ENCODE data around the gene SLC9A9. TPM values are rescaled to one million over a fixed set of nuclear protein-coding genes. Genes with fewer than 3 reads are reported as not detected.

Gene SLC9A9
- total RNA-seq, 1 donor from 2014 or later = 3.5 TPM

DNA sequence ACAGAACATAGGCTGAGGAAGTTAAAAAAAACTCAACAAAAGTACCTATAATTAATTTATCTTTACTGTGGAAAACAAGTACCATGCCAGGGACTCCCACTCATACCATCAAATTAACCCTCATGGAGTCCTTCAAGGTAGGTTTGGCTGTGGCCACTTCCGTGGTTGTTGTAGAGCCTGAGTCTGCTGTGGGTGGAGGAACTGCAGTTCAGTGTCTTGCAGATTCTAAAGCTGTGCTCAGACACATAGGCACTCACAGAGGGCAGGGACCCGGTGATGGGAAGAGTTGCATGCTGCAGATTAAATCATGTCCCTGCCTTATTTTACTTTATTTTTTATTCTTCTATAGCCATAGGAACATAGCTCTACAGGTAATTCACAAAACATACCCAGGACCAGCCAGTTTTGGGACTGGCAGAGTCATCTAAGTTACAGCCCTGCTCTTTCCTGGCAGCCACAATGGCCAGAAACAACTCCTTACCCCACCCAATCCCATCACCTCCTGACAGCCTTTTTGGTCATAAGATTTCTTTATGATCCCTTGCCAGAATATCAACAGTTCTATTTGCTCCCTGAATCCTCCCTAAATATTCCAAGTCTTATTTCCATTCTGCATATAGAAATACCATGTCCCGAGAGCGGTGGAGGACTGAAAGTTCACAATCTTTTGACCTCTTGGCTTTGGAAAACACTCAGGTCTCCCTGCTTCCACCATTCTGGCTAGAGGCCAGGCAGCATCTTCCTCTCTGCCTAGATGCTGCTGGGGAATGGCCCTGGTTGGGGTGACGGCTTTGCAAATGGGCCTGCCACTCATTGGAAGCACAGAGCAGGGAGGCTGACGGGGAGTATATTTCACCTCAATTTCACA lies 535.0 kb downstream of the SLC9A9 start:
- no peaks in the 10 kb centered on the region for H3K9me3 Mint-ChIP-seq (ENCODE audit: unreplicated experiment)
- H3K27me3 Mint-ChIP-seq (ENCODE audit: unreplicated experiment) = no peaks in the 10 kb centered on the region
- H3K4me3 Mint-ChIP-seq (ENCODE audit: unreplicated experiment) = no peak overlapping the region
- H3K27ac Mint-ChIP-seq (ENCODE audit: unreplicated experiment) = peak overlapping the region; percentile 90
- peaks cover 64% of the 10 kb centered on the region for H3K4me1 Mint-ChIP-seq (ENCODE audit: unreplicated experiment)
- no peak for TF ChIP-seq CTCF (IDR thresholded peaks at IDR 0.05)
- no peak for DNase-seq (ENCODE audit: extremely low spot score, unreplicated experiment)
- no peaks in the 10 kb centered on the region for H3K36me3 Mint-ChIP-seq (ENCODE audit: unreplicated experiment)

GRCh38 chr3:143311096-143311495 lies 537.2 kb downstream of the SLC9A9 start:
- Mint-ChIP-seq H3K9me3 (ENCODE audit: unreplicated experiment) (no peaks in the 10 kb centered on the region), H3K27ac (ENCODE audit: unreplicated experiment) (peak overlapping the region; percentile 72), H3K36me3 (ENCODE audit: unreplicated experiment) (no peaks in the 10 kb centered on the region), H3K27me3 (ENCODE audit: unreplicated experiment) (no peaks in the 10 kb centered on the region), H3K4me1 (ENCODE audit: unreplicated experiment) (peaks cover 71% of the 10 kb centered on the region), H3K4me3 (ENCODE audit: unreplicated experiment) (no peak overlapping the region)
- DNase-seq (ENCODE audit: extremely low spot score, unreplicated experiment) = no peak
- TF ChIP-seq CTCF (IDR thresholded peaks at IDR 0.05) = no peak

DNA sequence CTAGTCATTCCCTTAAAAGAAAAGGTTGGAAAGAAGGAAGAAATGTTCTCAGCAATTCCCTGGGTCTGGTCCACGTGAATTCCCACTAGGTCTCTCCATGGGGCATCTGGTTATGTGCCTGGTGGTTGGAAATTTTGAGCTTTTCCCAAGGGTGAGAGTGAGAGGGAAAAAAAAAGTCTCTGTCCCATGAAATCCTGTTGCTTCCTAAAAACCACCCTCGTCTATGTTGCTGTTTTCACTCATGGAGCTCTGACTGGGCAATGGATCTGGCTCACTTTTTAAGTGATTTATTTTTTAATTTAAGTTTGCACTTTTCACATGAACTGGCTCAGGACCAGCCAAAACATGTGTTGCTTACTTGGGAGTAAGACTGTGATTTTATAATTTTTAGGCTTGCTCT lies 538.6 kb downstream of the SLC9A9 start:
- H3K4me3 Mint-ChIP-seq (ENCODE audit: unreplicated experiment) = no peak overlapping the region
- peak overlapping the region; percentile 71 for H3K27ac Mint-ChIP-seq (ENCODE audit: unreplicated experiment)
- DNase-seq (ENCODE audit: extremely low spot score, unreplicated experiment) = no peak
- no peaks in the 10 kb centered on the region for H3K27me3 Mint-ChIP-seq (ENCODE audit: unreplicated experiment)
- no peaks in the 10 kb centered on the region for H3K9me3 Mint-ChIP-seq (ENCODE audit: unreplicated experiment)
- no peak for TF ChIP-seq CTCF (IDR thresholded peaks at IDR 0.05)
- H3K4me1 Mint-ChIP-seq (ENCODE audit: unreplicated experiment) = peaks cover 76% of the 10 kb centered on the region
- no peaks in the 10 kb centered on the region for H3K36me3 Mint-ChIP-seq (ENCODE audit: unreplicated experiment)

GRCh38 chr3:143307613-143308183 lies 540.6 kb downstream of the SLC9A9 start:
- H3K27ac Mint-ChIP-seq (ENCODE audit: unreplicated experiment) = no peak overlapping the region
- no peak for TF ChIP-seq CTCF (IDR thresholded peaks at IDR 0.05)
- no peak for DNase-seq (ENCODE audit: extremely low spot score, unreplicated experiment)
- peaks cover 69% of the 10 kb centered on the region for H3K4me1 Mint-ChIP-seq (ENCODE audit: unreplicated experiment)
- no peaks in the 10 kb centered on the region for H3K27me3 Mint-ChIP-seq (ENCODE audit: unreplicated experiment)
- H3K9me3 Mint-ChIP-seq (ENCODE audit: unreplicated experiment) = no peaks in the 10 kb centered on the region
- H3K36me3 Mint-ChIP-seq (ENCODE audit: unreplicated experiment) = no peaks in the 10 kb centered on the region
- no peak overlapping the region for H3K4me3 Mint-ChIP-seq (ENCODE audit: unreplicated experiment)

DNA sequence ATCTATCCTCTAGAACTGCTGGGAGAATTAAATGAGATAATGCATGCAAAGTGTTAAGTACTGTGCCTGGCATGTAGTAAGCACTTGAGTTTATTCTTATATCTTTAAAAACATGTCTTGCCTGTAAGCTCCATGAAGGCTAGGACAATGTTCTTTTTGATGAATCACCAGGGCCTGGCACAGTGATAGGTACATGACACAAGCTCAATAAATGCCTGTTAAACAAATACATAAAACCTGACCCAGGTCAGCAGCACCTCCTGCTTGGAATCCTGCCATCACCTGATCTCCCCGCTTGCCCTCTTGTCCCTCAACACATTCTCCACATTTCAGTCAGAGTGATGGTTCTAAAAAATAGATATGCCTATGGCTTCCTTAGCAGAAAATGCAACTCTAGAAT lies 541.9 kb downstream of the SLC9A9 start:
- Mint-ChIP-seq H3K27me3 (ENCODE audit: unreplicated experiment) (no peaks in the 10 kb centered on the region), H3K9me3 (ENCODE audit: unreplicated experiment) (no peaks in the 10 kb centered on the region), H3K36me3 (ENCODE audit: unreplicated experiment) (no peaks in the 10 kb centered on the region), H3K4me1 (ENCODE audit: unreplicated experiment) (peaks cover 65% of the 10 kb centered on the region), H3K4me3 (ENCODE audit: unreplicated experiment) (no peak overlapping the region), H3K27ac (ENCODE audit: unreplicated experiment) (no peak overlapping the region)
- TF ChIP-seq CTCF (IDR thresholded peaks at IDR 0.05) = no peak
- no peak for DNase-seq (ENCODE audit: extremely low spot score, unreplicated experiment)

Data from osteocyte (in vitro differentiated cells).